IMR-90 (cell line): ENCODE data around the gene RABGGTA. TPM values are rescaled to one million over a fixed set of nuclear protein-coding genes. Genes with fewer than 3 reads are reported as not detected.

Experiments
- ATAC-seq: fragments of 200-7000 bp; cut with Tn5 transposase; 2 replicates; pipeline ENCODE4 v1.9.1; 2020; ENCODE audit warnings: low read depth, mild to moderate bottlenecking, moderate library complexity
- BruUV-seq: library from RNA; stranded (reverse); fragments of 400-500 nt; replicated peaks from 2 replicates; lab custom pipeline; 2021; lab: Mats Ljungman, UMichigan
- CTCF ChIA-PET: fragments of 300-600 bp; formaldehyde crosslinking; extraction: SDS; loops from one replicate; lab custom pipeline; 2021; ENCODE audit warnings: antibody characterized with exemption; lab: Yijun Ruan, JAX
- POLR2A ChIA-PET: fragments of 300-600 bp; sonication (Branson Sonifier 250); formaldehyde crosslinking; loops from one replicate; lab custom pipeline; 2022; ENCODE audit warnings: antibody characterized with exemption; ENCODE audit not compliant: unreplicated experiment; lab: Charles Lee
- DNase-seq: peaks from one replicate; pipeline ENCODE4 v3.0.0; 2013
- H2AFZ ChIP-seq: replicated peaks from 2 replicates; pipeline ENCODE3; 2013; ENCODE audit warnings: low read length, mild to moderate bottlenecking; ENCODE audit not compliant: poor library complexity
- H2AK5ac ChIP-seq: 2 replicates; pipeline ENCODE4 v1.6.1; 2013; ENCODE audit warnings: low read depth, low read length, inconsistent platforms
- H2AK9ac ChIP-seq: replicated peaks from 2 replicates; pipeline ENCODE3; 2013; ENCODE audit warnings: mild to moderate bottlenecking, low read depth, low read length, moderate library complexity; ENCODE audit not compliant: poor library complexity
- H2BK120ac ChIP-seq: 2 replicates; pipeline ENCODE4 v1.6.1; 2013; ENCODE audit warnings: low read depth, low read length, inconsistent platforms
- H2BK15ac ChIP-seq: 3 replicates; pipeline ENCODE4 v1.6.1; 2013; ENCODE audit warnings: low read depth, low read length, inconsistent platforms
- H2BK20ac ChIP-seq: 2 replicates; pipeline ENCODE4 v1.6.1; 2013; ENCODE audit warnings: low read depth, mild to moderate bottlenecking, inconsistent platforms, low read length, moderate library complexity
- H2BK5ac ChIP-seq: 2 replicates; pipeline ENCODE4 v1.6.1; 2013; ENCODE audit warnings: mild to moderate bottlenecking, low read depth, low read length, inconsistent platforms; ENCODE audit not compliant: poor library complexity, severe bottlenecking
- H3K14ac ChIP-seq: replicated peaks from 2 replicates; pipeline ENCODE4 v1.6.1; 2013; ENCODE audit warnings: low read depth, low read length, inconsistent platforms
- H3K18ac ChIP-seq: 2 replicates; pipeline ENCODE4 v1.6.1; 2013; ENCODE audit warnings: low read depth, low read length, control low read depth
- H3K23ac ChIP-seq: 2 replicates; pipeline ENCODE4 v1.6.1; 2013; ENCODE audit warnings: low read depth, low read length, inconsistent platforms
- H3K27ac ChIP-seq: 2 replicates; pipeline ENCODE4 v1.5.1; 2013; ENCODE audit warnings: mild to moderate bottlenecking, control low read depth, low read length; ENCODE audit not compliant: insufficient read depth
- H3K27me3 ChIP-seq: 2 replicates; pipeline ENCODE4 v1.6.1; 2013; ENCODE audit warnings: low read length; ENCODE audit not compliant: control insufficient read depth, insufficient read depth
- H3K36me3 ChIP-seq: 2 replicates; pipeline ENCODE4 v1.6.1; 2013; ENCODE audit warnings: low read length, mixed read lengths; ENCODE audit not compliant: control insufficient read depth, insufficient read depth
- H3K4ac ChIP-seq: 2 replicates; pipeline ENCODE4 v1.6.1; 2013; ENCODE audit warnings: low read depth, low read length, inconsistent platforms
- H3K4me1 ChIP-seq: 2 replicates; pipeline ENCODE4 v1.6.1; 2013; ENCODE audit warnings: low read length, mixed read lengths; ENCODE audit not compliant: control insufficient read depth, insufficient read depth
- H3K4me2 ChIP-seq: 2 replicates; pipeline ENCODE4 v1.6.1; 2013; ENCODE audit warnings: low read depth, mild to moderate bottlenecking, control low read depth, low read length, moderate library complexity
- H3K4me3 ChIP-seq: 2 replicates; pipeline ENCODE4 v1.5.1; 2013; ENCODE audit warnings: low read depth, mild to moderate bottlenecking, control low read depth, low read length, moderate library complexity; ENCODE audit not compliant: insufficient read depth
- H3K56ac ChIP-seq: 2 replicates; pipeline ENCODE4 v1.6.1; 2013; ENCODE audit warnings: low read length, inconsistent platforms; ENCODE audit not compliant: insufficient read depth; ENCODE audit errors: extremely low read depth
- H3K79me1 ChIP-seq, 2 experiments: 2 replicates each; pipeline ENCODE4 v1.6.1; 2013; ENCODE audit warnings: low read length in 2 of 2, inconsistent platforms in 1 of 2, low read depth in 1 of 2
- H3K9ac ChIP-seq: 2 replicates; pipeline ENCODE4 v1.6.1; 2013; ENCODE audit warnings: low read depth, low read length, control low read depth
- H3K9me1 ChIP-seq: 2 replicates; pipeline ENCODE4 v1.6.1; 2013; ENCODE audit warnings: low read length, inconsistent platforms; ENCODE audit not compliant: insufficient read depth
- H3K9me3 ChIP-seq: 2 replicates; pipeline ENCODE4 v1.6.1; 2013; ENCODE audit warnings: low read length; ENCODE audit not compliant: control insufficient read depth, insufficient read depth
- H4K20me1 ChIP-seq: 2 replicates; pipeline ENCODE4 v1.6.1; 2013; ENCODE audit warnings: low read length, inconsistent platforms; ENCODE audit not compliant: insufficient read depth
- H4K5ac ChIP-seq: 2 replicates; pipeline ENCODE4 v1.6.1; 2013; ENCODE audit warnings: mild to moderate bottlenecking, low read depth, low read length, control low read depth
- H4K8ac ChIP-seq, 2 experiments: 2 replicates each; pipeline ENCODE4 v1.6.1; 2013; ENCODE audit warnings: low read depth in 2 of 2, low read length in 2 of 2, control low read depth in 1 of 2, inconsistent platforms in 1 of 2
- H4K91ac ChIP-seq: 2 replicates; pipeline ENCODE4 v1.6.1; 2013; ENCODE audit warnings: low read depth, low read length, inconsistent platforms; ENCODE audit not compliant: insufficient read depth
- CHD1 ChIP-seq: IDR thresholded peaks from 2 replicates; pipeline ENCODE4 v1.6.1; 2012; ENCODE audit warnings: low read depth, low read length, improper control_type of control experiment
- MAZ ChIP-seq: IDR thresholded peaks from 2 replicates; pipeline ENCODE4 v1.6.1; 2012; ENCODE audit warnings: low read depth, mild to moderate bottlenecking, low read length, improper control_type of control experiment, moderate library complexity, borderline replicate concordance
- MXI1 ChIP-seq: IDR thresholded peaks from 2 replicates; pipeline ENCODE4 v1.6.1; 2012; ENCODE audit warnings: low read depth, mild to moderate bottlenecking, low read length, moderate library complexity, borderline replicate concordance
- RCOR1 ChIP-seq: IDR thresholded peaks from 2 replicates; pipeline ENCODE4 v1.6.1; 2012; ENCODE audit warnings: mild to moderate bottlenecking, low read length, improper control_type of control experiment; ENCODE audit not compliant: insufficient replicate concordance
- SMC3 ChIP-seq: fragments of 150-350 bp; IDR thresholded peaks from 2 replicates; pipeline ENCODE4 v1.6.1; 2016; ENCODE audit warnings: low read depth, mild to moderate bottlenecking, antibody characterized with exemption, low read length, moderate library complexity
- WGBS, 2 experiments: methylation state at CpG; one replicate each; pipeline versions ENCODE4 v1.1.5 to v1.1.7; 2013; ENCODE audit warnings: missing lambda C conversion rate in 2 of 2; ENCODE audit not compliant: insufficient read length in 1 of 2; ENCODE audit errors: extremely low coverage in 2 of 2; 5-methylcytosine and 5-hydroxymethylcytosine counted together
- dilution Hi-C: fragments of 300-500 bp; cut with HindIII; formaldehyde crosslinking; loops from one replicate; pipeline ENCODE4 v1.14.3; 2018; ENCODE audit warnings: low sequenced_read_pairs; ENCODE audit not compliant: unreplicated experiment
- in situ Hi-C: fragments of 300-500 bp; cut with MboI; formaldehyde crosslinking; loops from 3 replicates; pipeline ENCODE4 v1.14.3; 2019; ENCODE audit warnings: low sequenced_read_pairs, inconsistent platforms, mixed read lengths
- intact Hi-C: fragments of 100-400 bp; cut with micrococcal nuclease; formaldehyde crosslinking; loops from 2 replicates; pipeline ENCODE4 v1.10.0; 2022
- polyA plus RNA-seq, 3 experiments: library from polyadenylated mRNA; depleted of rRNA; stranded (reverse); fragments of >200 nt; gene quantifications; 2 replicates each; pipeline ENCODE4 v1.2.3, GENCODE V29; 2012; ENCODE audit warnings: low replicate concordance in 1 of 3
- total RNA-seq: library from RNA; depleted of rRNA; stranded (reverse); fragments of >200 nt; gene quantifications from 2 replicates; pipeline ENCODE4 v1.2.3, GENCODE V29; 2012
- TF ChIP-seq, protein P1 (sequence below): conservative IDR thresholded peaks from 2 replicates; pipeline ENCODE4 v1.5.1; 2012; ENCODE audit warnings: mild to moderate bottlenecking, low read depth, low read length, improper control_type of control experiment

RABGGTA gene
- total and polyA plus RNA-seq, 2 of the 4 experiments (the other 2 are of a cell fraction) = 25.6 to 55.6 TPM

DNA sequence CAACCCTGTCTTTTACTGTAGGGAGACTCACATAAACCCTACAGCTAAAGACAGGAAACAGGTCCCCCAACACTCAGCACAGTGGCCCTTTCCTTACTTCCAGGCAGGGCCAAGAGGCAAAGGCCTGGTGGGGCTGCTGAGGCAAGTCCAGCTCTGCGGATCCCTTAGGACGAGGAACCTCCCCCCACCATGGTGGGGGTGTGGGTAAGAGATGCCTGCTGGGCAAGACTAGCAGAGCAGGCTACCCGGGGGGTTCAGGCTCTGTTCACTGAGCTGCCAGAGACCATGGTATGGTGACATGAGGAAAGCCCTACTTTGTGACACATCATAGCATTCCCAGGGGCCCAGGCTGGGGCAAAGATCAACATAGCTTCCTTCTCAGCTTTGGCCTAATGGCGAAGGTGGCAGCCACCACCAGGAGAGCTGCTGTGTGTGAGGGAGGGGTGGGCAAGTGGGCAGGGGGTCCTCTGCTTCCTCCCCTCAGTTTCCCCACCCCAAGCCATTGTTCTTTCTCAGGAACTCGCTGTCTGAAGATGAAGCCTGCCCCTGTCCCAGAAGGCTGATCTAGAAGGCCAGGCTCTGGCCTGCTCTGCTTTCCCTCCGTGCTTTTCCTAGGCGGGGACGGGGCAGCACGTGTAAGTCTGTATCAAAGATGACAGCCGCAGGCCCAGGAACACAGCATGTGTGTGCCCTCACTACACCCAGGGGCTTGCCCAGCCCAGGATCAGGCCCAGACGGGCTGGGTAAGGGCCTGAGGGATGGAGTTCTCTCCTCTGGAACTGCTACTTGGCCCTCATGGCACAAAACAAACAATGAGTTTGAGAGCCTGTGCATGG lies 18.9 kb downstream of the RABGGTA start (continued):
- no peak for TF ChIP-seq RCOR1

DNA sequence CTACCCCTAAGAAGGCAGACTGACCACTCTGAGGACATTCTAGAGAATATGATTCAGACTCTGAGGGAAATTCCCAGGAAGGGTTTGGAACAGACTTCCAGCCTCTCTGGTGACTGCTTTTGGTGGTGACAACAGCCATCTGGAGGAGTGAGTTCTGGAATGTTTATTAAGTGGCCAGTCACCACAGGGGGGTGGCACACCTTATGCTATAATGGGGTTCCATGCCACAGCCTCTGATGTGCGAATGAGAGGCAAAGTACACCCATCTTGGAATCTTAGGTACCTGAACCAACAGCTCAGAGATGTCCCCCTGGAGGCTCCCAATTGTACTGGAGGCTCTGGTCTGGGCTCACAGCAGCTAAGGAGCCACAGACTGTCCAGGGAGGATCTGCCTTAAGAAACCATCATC lies 19.5 kb downstream of the RABGGTA start:
- Histone ChIP-seq H3K18ac (peak overlapping the region; percentile 50; the same call in 1 of the 2 replicates), H3K27me3 (no peaks in the 10 kb centered on the region), H2AK5ac (peak overlapping the region; percentile 83), H3K4ac (peak overlapping the region; percentile 82), H4K8ac (peak overlapping the region; percentile 62 to 82; a peak in 3 of 4 replicates), H3K4me2 (peak overlapping the region; percentile 7; the same call in 1 of the 2 replicates), H4K5ac (peak overlapping the region; percentile 53; the same call in 1 of the 2 replicates), H3K4me3 (no peak overlapping the region), H4K91ac (peak overlapping the region; percentile 85; the same call in 1 of the 2 replicates), H3K79me1 (no peaks in the 10 kb centered on the region), H3K9me1 (peaks cover 25% of the 10 kb centered on the region), H2BK120ac (peak overlapping the region; percentile 80), H3K56ac (no peak overlapping the region), H3K27ac (peak overlapping the region; percentile 11), H2BK5ac (peak overlapping the region; percentile 78), H2AFZ (peak overlapping the region; percentile 70), H3K14ac (peak overlapping the region; percentile 61), H3K4me1 (peaks cover 13% of the 10 kb centered on the region), H3K9me3 (no peaks in the 10 kb centered on the region), H4K20me1 (no peaks in the 10 kb centered on the region), H3K23ac (peak overlapping the region; percentile 45; the same call in 1 of the 2 replicates), H2BK15ac (peak overlapping the region; percentile 72; the same call in 2 of the 3 replicates), H3K9ac (no peak overlapping the region), H2BK20ac (peak overlapping the region; percentile 81), H2AK9ac (peak overlapping the region; percentile 91), H3K36me3 (peaks cover 2% of the 10 kb centered on the region; the same call in 1 of the 2 replicates)
- dilution Hi-C loops (no loop called here), in situ Hi-C loops (no loop called here), intact Hi-C loops (no loop called here)
- ChIA-PET CTCF (interaction anchor here (0.6 to 2.5 kb wide), 4 partner anchors 9 to 822 kb away, joined by 3 to 10 read pairs (median 4); partner anchors contain the start of genes RABGGTA and TINF2), POLR2A (interaction anchor here (2.5 kb wide), 1 partner anchor 9 kb away, joined by 7 read pairs; the partner anchor contains the start of gene TINF2)
- DNase-seq (peak; percentile 67), ATAC-seq (peak; percentile 84)
- no TSS peak for BruUV-seq
- WGBS, 2 experiments = 86% methylated on average over 1 of the region's 1 CpG; no CpG with 5 or more reads in 1 of the 2 experiments
- TF ChIP-seq MXI1 = no peak
- TF ChIP-seq MAZ = no peak
- TF ChIP-seq, protein P1, sequence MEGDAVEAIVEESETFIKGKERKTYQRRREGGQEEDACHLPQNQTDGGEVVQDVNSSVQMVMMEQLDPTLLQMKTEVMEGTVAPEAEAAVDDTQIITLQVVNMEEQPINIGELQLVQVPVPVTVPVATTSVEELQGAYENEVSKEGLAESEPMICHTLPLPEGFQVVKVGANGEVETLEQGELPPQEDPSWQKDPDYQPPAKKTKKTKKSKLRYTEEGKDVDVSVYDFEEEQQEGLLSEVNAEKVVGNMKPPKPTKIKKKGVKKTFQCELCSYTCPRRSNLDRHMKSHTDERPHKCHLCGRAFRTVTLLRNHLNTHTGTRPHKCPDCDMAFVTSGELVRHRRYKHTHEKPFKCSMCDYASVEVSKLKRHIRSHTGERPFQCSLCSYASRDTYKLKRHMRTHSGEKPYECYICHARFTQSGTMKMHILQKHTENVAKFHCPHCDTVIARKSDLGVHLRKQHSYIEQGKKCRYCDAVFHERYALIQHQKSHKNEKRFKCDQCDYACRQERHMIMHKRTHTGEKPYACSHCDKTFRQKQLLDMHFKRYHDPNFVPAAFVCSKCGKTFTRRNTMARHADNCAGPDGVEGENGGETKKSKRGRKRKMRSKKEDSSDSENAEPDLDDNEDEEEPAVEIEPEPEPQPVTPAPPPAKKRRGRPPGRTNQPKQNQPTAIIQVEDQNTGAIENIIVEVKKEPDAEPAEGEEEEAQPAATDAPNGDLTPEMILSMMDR = 0 out of 2 replicates have a peak, but pooled peaks have one; percentile 15
- no peak for TF ChIP-seq CHD1
- no peak for TF ChIP-seq SMC3
